PC-9 (cell line): ENCODE data around the gene SPRY2. TPM values are rescaled to one million over a fixed set of nuclear protein-coding genes. Genes with fewer than 3 reads are reported as not detected.

Experiments
- BruUV-seq: library from RNA; stranded (reverse); fragments of 400-500 nt; replicated peaks from 2 replicates; lab custom pipeline; 2021; lab: Mats Ljungman, UMichigan
- CTCF ChIA-PET: fragments of 300-600 bp; sonication (Branson Sonifier 250); formaldehyde crosslinking; loops from one replicate; lab custom pipeline; 2022; ENCODE audit warnings: antibody characterized with exemption; lab: Charles Lee
- POLR2A ChIA-PET: fragments of 300-600 bp; sonication (Branson Sonifier 250); formaldehyde crosslinking; loops from one replicate; lab custom pipeline; 2022; ENCODE audit warnings: antibody characterized with exemption; ENCODE audit not compliant: unreplicated experiment; lab: Charles Lee
- DNase-seq, 2 experiments: peaks; one replicate each; pipeline versions ENCODE4 v3.0.0 to v3.0.0-alpha.2; 2015 to 2022; ENCODE audit warnings: mixed read lengths in 1 of 2
- H2AFZ ChIP-seq: fragments of 200-600 bp; sonication (generic); 2 replicates; pipeline ENCODE4 v1.8.1; 2017; ENCODE audit warnings: antibody characterized with exemption
- H3F3A ChIP-seq: fragments of 200-600 bp; sonication (generic); 2 replicates; pipeline ENCODE4 v1.8.1; 2017; ENCODE audit warnings: antibody characterized with exemption, mild to moderate bottlenecking, low read depth; ENCODE audit not compliant: insufficient read depth
- H3K27ac ChIP-seq: fragments of 200-600 bp; sonication (generic); 2 replicates; pipeline ENCODE4 v1.6.1; 2016; ENCODE audit warnings: mixed run types
- H3K27me3 ChIP-seq: fragments of 200-600 bp; sonication (generic); 2 replicates; pipeline ENCODE4 v1.6.1; 2016; ENCODE audit warnings: low read depth, mixed run types; ENCODE audit not compliant: insufficient read depth
- H3K36me3 ChIP-seq: fragments of 200-600 bp; sonication (generic); 2 replicates; pipeline ENCODE4 v1.6.1; 2016; ENCODE audit warnings: low read depth, mixed run types
- H3K4me1 ChIP-seq: fragments of 200-600 bp; sonication (generic); replicated peaks from 2 replicates; pipeline ENCODE4 v1.6.1; 2016; ENCODE audit warnings: mixed run types; ENCODE audit not compliant: insufficient read depth
- H3K4me2 ChIP-seq: fragments of 200-600 bp; sonication (generic); 2 replicates; pipeline ENCODE4 v1.6.1; 2017; ENCODE audit warnings: mixed run types
- H3K4me3 ChIP-seq: fragments of 200-600 bp; sonication (generic); 2 replicates; pipeline ENCODE4 v1.6.1; 2016; ENCODE audit warnings: mixed run types
- H3K79me2 ChIP-seq: fragments of 200-600 bp; sonication (generic); 2 replicates; pipeline ENCODE4 v1.6.1; 2017; ENCODE audit warnings: low read depth, mixed run types
- H3K9me2 ChIP-seq: fragments of 200-600 bp; sonication (generic); 2 replicates; pipeline ENCODE4 v1.8.1; 2017; ENCODE audit warnings: mild to moderate bottlenecking; ENCODE audit not compliant: insufficient read depth
- H3K9me3 ChIP-seq: fragments of 200-600 bp; sonication (generic); 2 replicates; pipeline ENCODE4 v1.8.1; 2016; ENCODE audit warnings: low read depth; ENCODE audit not compliant: insufficient read depth
- H4K20me1 ChIP-seq: fragments of 200-600 bp; sonication (generic); 2 replicates; pipeline ENCODE4 v1.8.1; 2017; ENCODE audit not compliant: insufficient read depth
- EZH2 ChIP-seq: fragments of 200-600 bp; sonication (generic); IDR thresholded peaks from 2 replicates; pipeline ENCODE4 v1.8.0; 2017; ENCODE audit warnings: antibody characterized with exemption, low read depth
- intact Hi-C: fragments of 100-400 bp; cut with micrococcal nuclease; formaldehyde crosslinking; loops from one replicate; pipeline ENCODE4 v1.10.0; 2022; ENCODE audit not compliant: unreplicated experiment
- total RNA-seq: library from RNA; stranded (reverse); gene quantifications from 2 replicates; pipeline ENCODE4 v1.2.3, GENCODE V29; 2021
- TF ChIP-seq, protein P1 (sequence below): fragments of 200-600 bp; sonication (generic); conservative IDR thresholded peaks from 2 replicates; pipeline ENCODE4 v1.6.1; 2017; ENCODE audit warnings: mixed run types, antibody characterized with exemption, mild to moderate bottlenecking, moderate library complexity

The SPRY2 gene
- total RNA-seq, 1 experiment from 2014 or later: 13.4 TPM

DNA sequence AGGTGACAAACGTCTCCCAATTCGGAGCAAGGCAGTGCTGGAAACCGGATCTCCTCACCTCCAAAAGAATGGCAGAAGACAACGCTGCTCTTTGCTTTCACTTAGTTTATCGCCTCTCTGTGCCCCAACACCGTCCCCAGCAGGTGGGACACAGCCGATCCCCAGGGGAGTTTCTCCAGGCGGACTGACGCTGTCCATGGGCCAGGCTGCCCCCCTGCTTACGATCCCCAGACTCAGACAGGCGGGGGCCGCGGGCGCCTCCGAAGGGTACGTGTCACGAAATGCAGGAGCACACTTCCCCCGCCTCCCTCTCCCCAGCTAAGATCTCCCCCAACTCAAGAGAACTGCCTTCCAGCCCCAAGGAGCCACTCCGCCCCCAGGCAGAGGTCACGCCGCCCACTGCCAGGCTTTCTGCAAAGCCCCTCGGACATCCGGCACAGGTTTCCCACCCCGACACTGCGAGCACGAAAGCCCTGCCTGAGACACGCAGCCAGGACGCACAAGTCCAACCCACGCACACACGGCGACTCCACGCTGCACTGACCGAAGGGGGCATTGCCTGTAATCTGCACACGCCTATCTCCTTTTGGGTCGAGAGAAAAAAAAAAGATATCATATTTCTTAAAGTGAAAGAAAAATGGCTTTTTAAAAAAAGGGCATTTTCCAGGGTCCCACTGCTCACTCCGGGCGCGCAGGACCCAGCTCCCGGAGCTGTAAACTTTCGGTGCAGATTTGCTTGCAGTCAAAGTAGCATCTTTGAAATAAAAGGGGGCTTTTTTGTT, 2.0 kb downstream of the SPRY2 start:
- no peaks in the 10 kb centered on the region for H3K9me3 ChIP-seq
- CTCF ChIA-PET: interaction anchor here (0.6 kb wide), 2 partner anchors 233 to 618 kb away, joined by 3 to 4 read pairs; no protein-coding TSS in a partner anchor
- H3K79me2 ChIP-seq: peaks cover 56% of the 10 kb centered on the region
- H3K9me2 ChIP-seq: no peaks in the 10 kb centered on the region
- peak overlapping the region; percentile 94 for H3K4me3 ChIP-seq
- H3K27me3 ChIP-seq: no peaks in the 10 kb centered on the region
- no peaks in the 10 kb centered on the region; the same call in 1 of the 2 replicates for H3F3A ChIP-seq
- intact Hi-C loops: loop anchor here (1.0 kb wide), 2 partner anchors 563 to 660 kb away; no protein-coding TSS in a partner anchor
- peak overlapping the region; percentile 87 for H2AFZ ChIP-seq
- peak; percentile 51 to 67 for DNase-seq
- H3K4me1 ChIP-seq: peaks cover 20% of the 10 kb centered on the region
- H3K36me3 ChIP-seq: peaks cover 9% of the 10 kb centered on the region; the same call in 1 of the 2 replicates
- TF ChIP-seq EZH2: no peak
- TF ChIP-seq, protein P1, sequence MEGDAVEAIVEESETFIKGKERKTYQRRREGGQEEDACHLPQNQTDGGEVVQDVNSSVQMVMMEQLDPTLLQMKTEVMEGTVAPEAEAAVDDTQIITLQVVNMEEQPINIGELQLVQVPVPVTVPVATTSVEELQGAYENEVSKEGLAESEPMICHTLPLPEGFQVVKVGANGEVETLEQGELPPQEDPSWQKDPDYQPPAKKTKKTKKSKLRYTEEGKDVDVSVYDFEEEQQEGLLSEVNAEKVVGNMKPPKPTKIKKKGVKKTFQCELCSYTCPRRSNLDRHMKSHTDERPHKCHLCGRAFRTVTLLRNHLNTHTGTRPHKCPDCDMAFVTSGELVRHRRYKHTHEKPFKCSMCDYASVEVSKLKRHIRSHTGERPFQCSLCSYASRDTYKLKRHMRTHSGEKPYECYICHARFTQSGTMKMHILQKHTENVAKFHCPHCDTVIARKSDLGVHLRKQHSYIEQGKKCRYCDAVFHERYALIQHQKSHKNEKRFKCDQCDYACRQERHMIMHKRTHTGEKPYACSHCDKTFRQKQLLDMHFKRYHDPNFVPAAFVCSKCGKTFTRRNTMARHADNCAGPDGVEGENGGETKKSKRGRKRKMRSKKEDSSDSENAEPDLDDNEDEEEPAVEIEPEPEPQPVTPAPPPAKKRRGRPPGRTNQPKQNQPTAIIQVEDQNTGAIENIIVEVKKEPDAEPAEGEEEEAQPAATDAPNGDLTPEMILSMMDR: no peak
- H4K20me1 ChIP-seq: peaks cover 20% of the 10 kb centered on the region
- H3K4me2 ChIP-seq: peak overlapping the region; percentile 91
- POLR2A ChIA-PET: interaction anchor here (0.6 kb wide), 4 partner anchors 406 to 1865 kb away, joined by 3 to 4 read pairs (median 4); no protein-coding TSS in a partner anchor
- BruUV-seq: no TSS peak
- peak overlapping the region; percentile 72 for H3K27ac ChIP-seq

DNA sequence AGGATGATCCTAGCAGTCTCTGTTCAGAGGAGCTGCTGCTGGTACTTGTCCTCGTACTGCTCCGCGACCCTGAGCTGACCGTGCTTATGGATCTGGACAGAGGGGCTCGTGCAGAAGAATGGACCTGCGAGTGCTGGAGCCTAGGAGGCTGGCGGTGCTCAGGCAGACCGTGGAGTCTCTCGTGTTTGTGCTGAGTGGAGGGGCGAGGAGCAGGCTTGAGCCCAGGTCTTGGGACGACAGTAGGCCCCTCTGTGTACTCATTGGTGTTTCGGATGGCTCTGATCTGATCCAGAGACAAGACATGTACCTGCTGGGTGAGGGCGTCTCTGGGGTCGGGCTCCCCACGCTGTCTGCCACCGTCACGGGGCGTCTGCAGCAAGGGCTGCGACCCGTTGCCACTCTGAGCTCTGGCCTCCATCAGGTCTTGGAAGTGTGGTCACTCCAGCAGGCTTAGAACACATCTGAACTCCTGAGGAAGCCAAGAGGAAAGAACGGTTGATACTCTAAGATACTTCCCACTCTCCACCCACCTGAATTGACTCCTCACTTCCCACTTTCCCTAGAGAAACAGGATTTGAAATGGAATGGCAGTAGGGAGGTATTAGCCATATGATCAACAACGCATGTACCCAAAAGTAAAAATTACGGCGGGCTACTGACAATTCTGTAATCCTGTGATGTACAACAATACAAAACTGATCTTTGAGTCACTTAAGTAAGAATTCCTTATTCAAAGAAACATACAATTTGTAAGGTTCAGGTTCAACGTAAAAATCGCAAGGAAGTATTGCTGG, 3.4 kb downstream of the SPRY2 start:
- H3K4me2 ChIP-seq: peak overlapping the region; percentile 91
- no peak overlapping the region for H3K27ac ChIP-seq
- peaks cover 20% of the 10 kb centered on the region for H4K20me1 ChIP-seq
- peak overlapping the region; percentile 94 for H3K4me3 ChIP-seq
- no peak for DNase-seq
- ChIA-PET CTCF (no interaction called here), POLR2A (no interaction called here)
- TF ChIP-seq, protein P1: no peak
- TF ChIP-seq EZH2: no peak
- no peaks in the 10 kb centered on the region for H3K9me2 ChIP-seq
- peaks cover 20% of the 10 kb centered on the region for H3K4me1 ChIP-seq
- no peak overlapping the region for H2AFZ ChIP-seq
- H3K79me2 ChIP-seq: peaks cover 56% of the 10 kb centered on the region
- no peaks in the 10 kb centered on the region for H3K9me3 ChIP-seq
- intact Hi-C loops: no loop called here
- BruUV-seq: no TSS peak
- no peaks in the 10 kb centered on the region for H3K27me3 ChIP-seq
- no peaks in the 10 kb centered on the region; the same call in 1 of the 2 replicates for H3F3A ChIP-seq
- H3K36me3 ChIP-seq: peaks cover 9% of the 10 kb centered on the region; the same call in 1 of the 2 replicates

DNA sequence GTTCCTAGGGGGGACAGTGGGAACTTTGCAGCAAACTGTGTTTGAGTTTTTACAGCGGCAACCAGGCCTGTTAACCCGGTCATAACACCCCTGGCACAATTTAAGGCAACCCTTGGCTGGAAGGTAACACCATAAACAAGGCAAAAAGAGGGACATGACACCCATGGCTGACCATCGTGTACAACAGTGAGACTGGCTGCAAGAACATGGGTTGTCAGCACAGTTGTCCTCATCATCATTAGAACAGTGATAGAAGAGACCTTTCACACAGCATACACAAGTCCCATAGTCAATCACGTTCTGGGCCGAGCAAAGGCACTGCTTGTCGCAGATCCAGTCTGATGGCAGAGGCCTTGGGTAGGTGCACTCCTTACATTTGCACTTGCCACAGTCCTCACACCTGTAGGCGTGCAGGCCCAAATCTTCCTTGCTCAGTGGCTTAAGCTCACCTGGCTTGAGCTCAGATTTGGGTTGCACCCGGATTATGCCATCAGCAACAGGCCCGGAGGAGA, 4.1 kb downstream of the SPRY2 start:
- no peak for DNase-seq
- Histone ChIP-seq H3F3A (no peaks in the 10 kb centered on the region; the same call in 1 of the 2 replicates), H3K4me3 (no peak overlapping the region), H3K9me2 (no peaks in the 10 kb centered on the region), H3K4me2 (peak overlapping the region; percentile 91; the same call in 1 of the 2 replicates), H3K27ac (no peak overlapping the region), H2AFZ (no peak overlapping the region), H3K79me2 (peaks cover 56% of the 10 kb centered on the region), H3K4me1 (peaks cover 20% of the 10 kb centered on the region), H4K20me1 (peaks cover 20% of the 10 kb centered on the region), H3K9me3 (no peaks in the 10 kb centered on the region), H3K27me3 (no peaks in the 10 kb centered on the region), H3K36me3 (peaks cover 9% of the 10 kb centered on the region; the same call in 1 of the 2 replicates)
- POLR2A ChIA-PET: no interaction called here
- TF ChIP-seq, protein P1: no peak
- TF ChIP-seq EZH2: no peak
- intact Hi-C loops: no loop called here
- TSS peak; percentile 0 for BruUV-seq
- CTCF ChIA-PET: no interaction called here
